HG03066 (cell line): ENCODE data around the gene ADPRM.
A peak's percentile ranks its signal among the peaks of the same experiment; 100 is the strongest.
"Not testable (repeated sequence)": the region's sequence is repeated elsewhere in the genome, so short reads cannot be mapped to it uniquely, and the experiment has no call there.

Experiments
- ATAC-seq: cut with Tn5 transposase; IDR thresholded peaks from one replicate; pipeline ENCODE4 v1.9.1; 2021; ENCODE audit warnings: low read depth; ENCODE audit not compliant: unreplicated experiment

The ADPRM gene, protein sequence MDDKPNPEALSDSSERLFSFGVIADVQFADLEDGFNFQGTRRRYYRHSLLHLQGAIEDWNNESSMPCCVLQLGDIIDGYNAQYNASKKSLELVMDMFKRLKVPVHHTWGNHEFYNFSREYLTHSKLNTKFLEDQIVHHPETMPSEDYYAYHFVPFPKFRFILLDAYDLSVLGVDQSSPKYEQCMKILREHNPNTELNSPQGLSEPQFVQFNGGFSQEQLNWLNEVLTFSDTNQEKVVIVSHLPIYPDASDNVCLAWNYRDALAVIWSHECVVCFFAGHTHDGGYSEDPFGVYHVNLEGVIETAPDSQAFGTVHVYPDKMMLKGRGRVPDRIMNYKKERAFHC

DNA sequence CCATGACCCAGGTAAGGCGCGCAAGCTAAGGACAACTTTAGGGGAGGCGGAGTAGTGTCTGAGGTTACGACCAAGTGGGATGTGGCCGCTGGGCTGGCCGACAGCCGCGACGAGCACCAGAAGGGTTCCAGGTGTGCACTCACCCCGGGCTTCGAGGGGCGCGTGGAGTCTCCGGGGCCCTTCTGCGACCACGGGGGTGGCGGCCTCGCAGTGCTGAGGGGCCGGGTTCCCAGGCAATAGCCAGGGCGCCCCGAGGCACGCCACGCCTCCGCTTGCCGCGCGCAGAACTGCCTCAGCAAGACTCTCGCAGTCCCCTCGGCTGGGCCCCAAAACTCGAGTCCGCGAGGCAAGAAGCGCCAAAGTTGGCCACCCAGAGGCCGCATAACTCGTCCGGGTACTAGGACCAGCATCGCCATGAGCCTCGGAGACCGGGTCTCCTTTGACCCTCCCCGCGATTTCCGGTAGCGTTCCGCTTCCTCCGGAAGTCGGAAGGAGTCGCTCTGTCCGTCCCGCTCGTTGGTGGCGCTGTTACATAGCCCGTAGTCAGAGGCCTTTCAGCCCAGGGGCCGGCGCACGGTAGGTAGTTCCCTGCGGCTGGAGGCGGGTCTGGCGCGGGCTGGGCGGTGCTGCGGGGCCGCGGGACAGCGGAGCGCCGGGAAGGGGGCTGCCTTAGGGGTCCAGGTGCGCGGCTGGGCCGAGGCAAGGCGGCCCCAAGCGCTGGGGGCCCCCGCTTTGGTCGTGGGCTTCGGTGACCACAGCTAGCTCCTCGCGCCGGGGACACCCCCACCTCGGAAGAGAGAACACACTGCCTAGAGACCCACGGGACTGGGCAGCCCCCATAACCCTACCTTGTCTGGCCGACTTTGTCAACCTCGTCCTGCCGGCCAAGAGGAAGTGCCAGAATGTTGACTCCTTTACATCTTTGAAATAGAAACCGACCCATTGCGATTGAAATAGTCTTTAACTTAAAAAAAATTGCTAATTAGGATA, at the start of gene ADPRM, which contains the start of gene SCO1:
Gene ADPRM, plus strand, starts transcription at position 503 of the 990 bp plus-strand sequence. CDS start 7,333 bp downstream, outside the sequence.
Gene SCO1, minus strand, starts transcription at position 442 of the 990 bp plus-strand sequence. Its CDS starts 26 bp downstream, at position 416.
- ATAC-seq = peak; percentile 91

DNA sequence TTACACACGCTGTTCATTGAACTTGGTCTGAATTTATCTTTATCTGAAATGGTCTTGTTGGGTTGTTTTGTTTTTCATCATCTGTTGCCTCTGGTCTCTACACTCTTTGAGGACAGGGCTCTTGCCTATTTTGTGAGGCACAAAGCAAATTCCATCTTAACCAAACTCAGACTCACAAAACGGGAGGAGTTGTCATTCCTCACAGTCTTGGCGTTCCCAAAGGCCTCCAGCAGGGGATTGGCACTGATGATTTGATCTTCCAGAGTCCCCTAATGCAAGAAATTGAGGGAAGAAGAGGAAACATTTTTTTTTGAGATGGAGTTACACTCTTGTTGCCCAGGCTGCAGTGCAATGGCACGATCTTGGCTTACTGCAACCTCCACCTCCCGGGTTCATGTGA, 49.0 kb upstream of the ADPRM start:
- no peak for ATAC-seq

DNA sequence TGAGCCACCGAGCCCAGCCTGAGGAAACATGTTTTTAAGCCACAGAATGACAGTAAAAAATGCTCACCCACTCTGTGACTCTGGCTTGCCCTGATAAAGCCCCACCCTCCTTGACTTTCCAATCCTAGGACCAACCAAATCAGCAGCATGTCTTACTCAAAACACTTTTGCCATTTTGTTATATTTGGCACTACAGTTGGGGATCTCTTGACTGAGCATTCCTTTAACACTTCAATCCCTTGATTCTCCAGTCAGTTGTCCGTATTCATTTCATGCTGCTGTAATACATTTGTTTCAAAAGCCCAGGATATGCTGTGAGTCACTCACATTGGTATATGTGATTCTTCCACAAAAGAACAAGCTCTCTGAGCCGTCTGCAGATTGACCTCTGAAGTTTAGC, 48.4 kb upstream of the ADPRM start:
- no peak for ATAC-seq

DNA sequence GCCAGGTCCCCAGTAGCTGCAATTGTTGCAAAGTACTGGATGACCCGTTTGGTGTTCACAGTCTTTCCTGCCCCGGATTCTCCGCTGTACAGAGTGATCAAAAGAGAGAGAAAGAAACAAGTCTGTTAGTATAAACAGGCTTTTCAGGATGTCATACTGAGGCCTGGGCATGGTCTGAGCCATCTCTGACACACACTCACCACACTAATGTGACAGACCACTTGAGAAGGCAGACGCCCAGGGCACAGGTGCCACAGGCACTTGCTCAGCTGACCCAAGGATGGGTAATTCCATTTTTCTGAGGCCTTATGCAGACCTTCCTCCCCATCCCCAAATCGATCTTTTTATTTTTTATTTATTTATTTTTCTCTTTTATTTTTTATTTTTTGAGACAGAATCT, 47.8 kb upstream of the ADPRM start:
- no peak for ATAC-seq

DNA sequence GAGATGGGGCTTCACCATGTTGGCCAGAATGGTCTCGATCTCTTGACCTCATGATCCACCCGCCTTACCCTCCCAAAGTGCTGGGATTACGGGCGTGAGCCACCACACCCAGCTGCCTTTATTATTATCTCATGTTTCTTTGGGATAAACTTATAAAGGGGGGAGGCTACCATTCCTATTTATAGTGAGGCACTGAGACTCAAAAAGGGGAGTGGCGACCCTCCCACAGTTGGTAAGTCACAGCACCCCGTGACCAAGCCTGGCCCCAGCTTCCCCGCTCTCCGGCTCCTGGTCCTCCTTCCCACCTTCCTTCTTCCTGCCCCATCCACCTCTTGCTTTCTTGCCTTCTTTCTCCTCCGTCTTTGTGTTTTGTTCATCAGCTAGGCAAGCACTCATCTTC, 45.5 kb upstream of the ADPRM start:
- no peak for ATAC-seq

DNA sequence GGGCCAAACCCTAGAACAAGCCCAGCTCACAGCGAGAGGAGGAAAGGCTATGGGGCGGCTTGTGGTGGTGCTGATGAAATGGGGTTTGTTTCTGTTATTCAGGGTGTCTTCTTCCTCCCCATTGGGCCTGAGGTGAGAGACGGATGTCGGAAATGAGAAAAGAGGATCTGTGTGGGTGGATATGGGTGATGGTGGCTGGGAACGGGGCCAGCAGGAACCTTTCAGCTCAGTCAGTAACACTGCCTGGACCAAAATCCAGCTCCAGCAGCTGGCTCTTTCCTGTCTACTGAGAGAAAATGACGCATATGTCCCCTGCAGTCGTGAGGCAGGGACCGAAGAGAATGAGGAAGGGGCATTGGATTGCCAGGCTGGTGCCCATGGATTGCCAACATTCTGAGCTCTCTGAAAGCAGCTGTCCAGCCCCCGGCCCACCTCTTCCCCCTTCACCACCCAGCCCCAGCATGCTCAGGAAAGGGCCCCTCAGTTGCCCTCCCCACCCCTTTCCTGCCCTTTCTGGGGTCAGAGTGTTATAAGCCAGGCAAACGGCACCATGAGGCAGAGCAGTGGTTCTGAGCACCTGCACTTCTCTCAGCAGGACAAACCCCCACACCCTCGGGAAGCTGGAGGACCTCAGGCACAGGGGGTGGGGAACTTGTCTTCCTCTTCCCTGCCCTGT, 44.3 kb upstream of the ADPRM start:
- ATAC-seq = no peak

DNA sequence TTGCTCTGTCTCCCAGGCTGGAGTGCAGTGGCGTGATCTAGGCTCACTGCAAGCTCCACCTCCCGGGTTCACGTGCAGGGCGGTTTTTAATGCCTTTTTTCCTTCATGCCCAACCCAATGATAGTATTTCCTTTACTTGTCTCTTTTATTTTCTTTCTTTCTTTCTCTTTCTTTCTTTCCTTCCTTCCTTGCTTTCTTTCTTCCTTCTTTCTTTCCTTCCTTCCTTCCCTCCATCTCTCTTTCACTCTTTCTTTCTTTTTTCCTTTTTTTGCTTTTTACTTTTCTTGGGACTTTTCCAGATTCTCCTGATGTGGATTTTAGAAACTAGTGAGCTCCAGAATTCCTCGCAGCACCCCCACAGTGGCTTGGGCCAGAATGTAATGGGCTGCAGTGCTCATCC, 43.4 kb upstream of the ADPRM start:
- no peak for ATAC-seq

DNA sequence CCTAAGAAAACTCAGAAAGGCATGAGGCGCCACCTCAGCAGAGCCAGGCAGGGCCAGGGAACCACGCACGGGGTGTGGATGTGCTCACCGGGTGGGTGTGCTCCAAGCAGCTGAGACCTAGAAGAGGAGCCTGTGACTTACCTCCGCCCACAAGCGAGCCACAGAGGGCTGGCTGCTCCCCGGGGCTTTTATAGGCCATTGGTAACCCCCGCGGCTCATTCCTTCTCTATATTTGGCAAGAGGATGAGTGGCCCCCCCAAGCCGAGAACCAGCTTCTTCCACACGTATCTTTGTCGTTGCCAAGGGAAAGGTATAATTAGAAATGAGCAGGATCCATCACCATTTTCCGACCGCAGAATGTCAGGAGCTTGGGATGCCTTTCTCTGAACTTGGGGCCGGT, 40.2 kb upstream of the ADPRM start, which contains the start of gene MYH3:
Gene MYH3, minus strand, starts transcription at position 162 of the 400 bp plus-strand sequence. CDS start 2,245 bp downstream, outside the sequence.
- no peak for ATAC-seq

DNA sequence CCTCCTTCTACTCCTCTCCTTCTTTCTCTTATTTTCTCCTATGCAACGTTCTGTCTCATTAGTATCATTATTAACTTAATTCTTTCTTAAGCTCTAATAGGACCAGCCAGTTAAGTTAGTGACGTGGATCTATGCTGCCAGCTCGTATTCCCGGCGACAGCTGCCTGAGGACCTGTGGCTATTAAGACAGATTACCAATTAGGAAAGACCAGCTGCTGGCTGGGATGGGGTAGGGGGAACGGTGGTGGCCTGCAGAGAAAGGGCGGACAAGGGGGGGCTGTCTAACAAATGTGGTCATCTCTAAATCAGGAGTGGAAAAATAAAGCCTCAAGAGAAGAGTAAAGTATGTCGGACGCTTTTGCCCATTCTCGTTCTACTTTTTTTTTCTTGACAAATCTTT, 39.5 kb upstream of the ADPRM start:
- no peak for ATAC-seq

DNA sequence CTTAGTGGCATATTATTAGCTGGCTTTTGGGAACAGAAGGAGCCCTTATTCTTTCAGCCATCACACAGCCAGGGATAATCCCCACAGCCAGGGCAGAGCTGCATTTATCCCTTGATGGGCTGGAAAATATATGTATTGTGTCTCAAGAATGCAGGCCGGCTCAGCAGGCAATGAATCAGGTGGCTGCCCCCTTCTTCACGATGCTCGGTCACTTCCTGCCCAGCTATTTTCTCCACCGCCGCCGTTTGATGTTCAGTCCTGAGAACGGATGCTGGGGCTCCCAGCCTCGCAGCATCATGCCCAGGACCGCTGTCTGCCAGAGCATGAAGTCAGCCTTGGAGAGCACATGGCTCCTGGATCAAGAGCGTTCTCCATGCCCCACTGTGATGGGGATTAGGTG, 36.0 kb upstream of the ADPRM start:
- ATAC-seq = no peak

DNA sequence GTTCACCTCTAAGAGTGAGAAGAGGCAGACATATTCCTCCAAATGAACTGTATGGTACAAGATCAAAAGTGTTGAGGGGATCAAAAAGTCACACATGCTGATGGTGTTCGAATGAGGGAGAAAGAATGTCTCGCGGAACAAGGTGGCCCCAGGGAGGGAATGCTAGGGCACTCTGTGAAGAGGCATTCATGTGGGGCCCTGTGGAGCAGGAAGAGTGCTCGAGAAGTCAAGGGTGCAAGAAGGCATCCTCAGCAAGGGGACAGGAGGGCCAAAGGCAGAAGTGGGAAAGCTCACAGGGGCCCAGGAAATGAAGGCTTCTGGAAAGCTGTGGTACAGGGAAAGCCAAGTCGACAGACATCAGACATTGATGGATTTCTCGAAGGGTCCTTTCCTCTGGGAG, 34.2 kb upstream of the ADPRM start:
- ATAC-seq = no peak

DNA sequence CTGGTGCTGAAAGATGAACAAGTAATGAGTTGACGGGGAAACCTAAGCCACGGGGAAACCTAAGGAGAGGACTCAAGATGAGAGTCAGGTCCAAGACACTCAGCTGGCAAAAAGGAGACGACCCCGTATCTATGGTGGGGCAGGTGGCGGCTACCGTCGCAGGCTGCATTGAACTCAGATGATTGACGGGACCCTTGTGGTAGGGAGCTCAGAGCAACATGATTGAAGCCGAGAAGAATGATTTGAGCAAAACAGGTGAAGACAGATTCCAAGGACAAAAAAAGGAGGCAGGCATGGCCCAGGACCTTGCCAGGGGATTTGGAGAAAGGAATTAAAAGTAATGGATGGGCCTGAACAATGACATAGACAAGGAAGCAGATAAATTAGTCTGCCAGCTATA, 32.8 kb upstream of the ADPRM start:
- ATAC-seq = no peak

DNA sequence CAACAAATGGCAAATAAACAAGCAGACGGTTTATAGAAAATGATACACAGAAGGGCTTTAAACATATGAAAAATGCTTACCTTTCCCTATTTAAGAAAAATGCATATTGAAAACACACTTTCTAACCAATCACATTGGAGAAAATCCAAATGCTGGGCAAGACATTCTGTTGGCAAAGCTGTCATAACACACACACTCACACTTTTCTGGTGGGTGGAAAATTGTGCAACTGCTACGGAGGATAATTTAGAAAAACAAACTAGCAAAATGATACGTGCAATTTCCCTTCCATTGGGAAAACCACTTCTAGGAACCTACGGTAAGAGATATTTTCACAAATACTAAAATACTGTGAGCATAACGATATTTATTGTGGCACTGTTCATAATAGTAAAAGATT, 30.5 kb upstream of the ADPRM start:
- no peak for ATAC-seq

DNA sequence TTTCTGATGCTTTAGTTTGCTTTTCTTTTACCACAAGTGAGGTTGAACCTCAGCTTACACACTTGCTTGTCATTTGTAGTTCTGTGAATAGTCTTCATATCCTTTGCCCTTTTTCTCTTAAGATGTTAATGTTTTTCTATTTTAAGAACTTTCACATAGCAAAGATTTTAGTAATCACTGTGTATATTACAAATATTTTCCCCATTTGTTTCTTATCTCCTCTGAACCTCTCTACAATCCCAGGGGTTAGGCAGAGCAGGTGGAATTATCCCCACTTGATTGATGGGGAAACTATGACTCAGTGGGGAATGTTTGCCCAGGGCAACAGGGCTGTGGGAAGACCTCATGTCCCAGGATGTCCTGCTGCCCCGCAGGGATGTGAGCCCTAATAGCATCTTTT, 28.6 kb upstream of the ADPRM start:
- ATAC-seq = no peak

DNA sequence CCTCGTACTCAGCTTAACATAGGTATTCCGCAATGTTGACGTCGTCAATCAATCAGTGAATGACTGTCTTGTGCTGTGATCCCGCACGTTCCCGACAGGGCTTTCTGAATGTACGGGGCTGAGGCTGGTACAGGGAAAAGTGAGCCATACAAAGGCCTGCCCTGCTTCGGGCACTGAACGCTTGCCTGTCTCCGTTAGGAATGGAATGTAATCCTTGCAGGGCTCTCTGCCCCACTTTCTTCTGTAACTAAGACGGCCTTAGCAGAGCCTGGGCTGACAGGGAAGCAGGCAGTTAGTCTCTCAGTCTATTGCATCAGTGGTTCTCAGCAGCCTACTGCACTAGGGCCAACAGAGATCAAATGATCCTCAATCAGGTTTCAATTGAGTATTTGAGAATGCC, 24.1 kb upstream of the ADPRM start:
- ATAC-seq = no peak

DNA sequence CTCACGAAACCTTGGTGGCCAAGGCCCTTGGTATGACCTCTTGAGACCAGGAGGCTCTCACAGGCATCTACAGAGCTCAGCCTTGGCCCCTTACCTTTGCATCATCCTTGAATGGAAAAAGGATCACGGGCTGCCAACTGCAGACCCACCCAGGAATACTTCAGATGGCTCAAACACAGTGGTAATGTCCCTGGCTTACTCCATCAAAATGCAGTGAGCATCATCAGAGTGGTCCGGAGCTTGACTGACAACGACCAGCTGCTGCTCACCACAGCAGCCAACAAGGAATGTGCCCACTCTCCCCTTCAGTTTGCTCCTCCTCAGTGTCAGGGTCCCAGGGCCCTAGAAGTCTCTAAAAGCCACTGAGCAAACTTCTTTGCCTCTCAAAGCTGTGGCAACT, 22.7 kb upstream of the ADPRM start:
- ATAC-seq = no peak

DNA sequence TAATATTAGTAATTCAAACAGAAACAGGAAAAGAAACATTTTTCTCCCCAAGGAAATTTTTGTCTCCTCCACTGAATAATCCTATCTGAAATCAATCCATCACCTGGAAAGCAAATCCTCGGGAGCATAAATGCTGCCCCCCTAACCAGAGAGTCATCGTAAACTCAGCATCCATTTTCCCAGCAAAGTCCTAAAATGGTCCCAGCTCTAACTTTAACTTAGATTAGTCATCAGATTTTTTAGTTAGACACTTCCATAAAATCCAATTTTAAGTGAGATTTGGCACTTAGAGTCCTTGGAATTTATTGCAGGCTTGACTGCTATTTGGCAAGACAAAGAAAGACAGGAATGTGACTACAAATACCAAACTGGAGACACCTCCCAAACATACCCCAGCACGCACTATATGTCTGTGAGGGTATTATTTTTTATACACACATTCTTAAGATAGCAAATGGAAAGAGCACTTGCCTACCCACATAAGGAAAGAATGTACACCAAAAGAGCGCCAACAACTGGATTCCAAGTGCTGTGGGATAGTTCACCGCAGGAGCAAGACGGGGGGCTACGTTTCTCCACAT, 15.4 kb upstream of the ADPRM start:
- ATAC-seq = no peak

DNA sequence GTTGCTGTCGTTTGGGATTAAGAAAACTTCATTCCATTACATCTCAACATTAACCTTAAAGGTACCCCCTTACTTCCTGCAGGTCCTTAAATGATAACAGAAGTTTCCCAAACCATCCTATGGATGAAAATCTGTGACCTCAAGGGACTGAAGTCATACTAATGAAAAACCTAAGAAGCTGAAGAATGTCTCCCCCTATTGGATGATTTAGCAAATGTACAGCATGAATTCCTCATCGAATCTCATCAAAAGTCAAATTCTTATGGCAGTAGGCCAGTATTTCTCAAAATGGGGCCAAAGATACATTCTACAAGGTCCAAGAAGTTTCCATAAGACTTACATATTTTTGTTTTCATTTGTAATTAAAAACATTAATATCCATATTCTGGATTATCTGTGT, 13.5 kb upstream of the ADPRM start:
- no peak for ATAC-seq

DNA sequence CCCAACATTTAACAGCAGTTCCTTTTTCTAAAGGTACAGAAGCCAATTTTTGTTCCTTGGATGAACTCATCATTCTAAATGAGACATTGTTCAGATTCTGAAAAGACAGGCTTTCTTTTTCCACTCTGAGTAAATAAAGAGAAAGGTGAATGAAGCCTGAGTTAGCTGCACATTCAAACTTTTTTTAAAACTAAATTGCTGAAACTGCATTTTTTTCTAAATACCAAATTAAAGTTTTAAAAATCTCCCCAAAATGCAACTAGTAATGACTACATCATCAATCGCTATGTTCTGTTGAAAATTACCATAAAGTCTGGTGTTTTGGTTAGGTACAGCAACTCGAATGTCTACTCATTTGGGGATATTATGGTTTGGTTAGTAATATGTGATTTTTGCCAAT, 9.9 kb upstream of the ADPRM start:
- ATAC-seq = no peak

DNA sequence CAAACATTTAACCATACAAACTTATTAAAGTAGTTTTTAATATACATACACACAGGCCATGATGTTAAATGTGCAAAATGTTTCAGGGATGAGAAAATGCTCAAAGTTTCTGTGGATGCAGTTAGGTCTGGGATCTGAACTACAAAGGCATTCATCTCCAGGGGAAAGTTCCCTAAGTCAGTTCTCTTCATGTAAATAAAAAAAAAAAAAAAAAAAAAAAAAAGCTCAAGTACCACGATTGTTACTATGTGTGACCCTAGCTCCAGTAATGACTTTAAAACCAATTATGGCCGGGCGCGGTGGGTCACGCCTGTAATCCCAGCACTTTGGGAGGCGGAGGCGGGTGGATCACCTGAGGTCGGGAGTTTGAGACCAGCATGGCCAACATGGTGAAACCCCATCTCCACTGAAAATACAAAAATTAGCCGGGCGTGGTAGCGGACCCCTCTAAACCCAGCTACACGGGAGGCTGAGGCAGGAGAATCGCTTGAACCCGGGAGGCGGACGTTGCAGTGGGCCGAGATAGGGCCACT, 1.5 kb upstream of the ADPRM start:
- not testable (repeated sequence) for ATAC-seq
